CD4-positive, alpha-beta T cell treated with Interleukin-17A for 1 hour (primary cell): ENCODE measurements around the gene KHDRBS2.

ENCODE experiments used
- DNase-seq: peaks from one replicate; pipeline ENCODE4 v3.0.0-alpha.2; 2020

Gene KHDRBS2

DNA sequence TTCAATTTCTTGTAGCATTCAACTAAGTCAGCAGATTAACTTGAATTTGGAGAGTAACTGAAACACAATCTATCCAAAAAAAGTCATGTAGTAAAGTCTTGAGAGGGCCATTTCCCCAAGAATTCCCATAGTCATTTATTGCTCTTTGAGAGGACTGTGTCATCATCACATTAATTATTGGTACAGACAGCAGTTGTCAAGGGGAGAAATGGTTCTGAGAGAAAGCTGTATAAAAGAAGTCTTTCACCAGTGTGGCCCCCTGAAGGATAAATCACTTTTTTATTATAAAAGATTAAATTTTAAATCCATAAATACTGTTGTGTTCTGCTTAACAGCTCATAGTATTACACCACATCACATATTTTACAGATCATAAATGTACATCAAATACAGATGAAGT lies 111.5 kb downstream of the KHDRBS2 start:
- DNase-seq = no peak

DNA sequence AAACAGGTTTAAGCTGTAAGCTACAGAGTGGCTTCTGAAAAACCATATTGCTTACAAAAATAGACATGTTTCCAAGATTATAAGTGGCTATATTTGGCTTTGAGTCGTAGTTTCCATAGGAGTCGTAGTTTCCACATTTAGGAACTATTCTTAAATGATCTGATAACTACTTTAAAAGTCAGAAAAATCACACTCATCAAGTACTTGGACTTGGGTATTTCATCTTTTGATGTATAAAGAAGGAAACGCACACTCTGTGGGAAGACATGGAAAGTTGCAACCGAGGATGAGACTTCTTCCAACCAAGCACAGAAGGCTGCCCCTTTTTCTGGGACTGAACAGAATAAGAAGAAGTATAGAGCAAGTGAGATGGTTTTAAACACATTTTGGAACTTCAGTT lies 118.3 kb downstream of the KHDRBS2 start:
- no peak for DNase-seq

DNA sequence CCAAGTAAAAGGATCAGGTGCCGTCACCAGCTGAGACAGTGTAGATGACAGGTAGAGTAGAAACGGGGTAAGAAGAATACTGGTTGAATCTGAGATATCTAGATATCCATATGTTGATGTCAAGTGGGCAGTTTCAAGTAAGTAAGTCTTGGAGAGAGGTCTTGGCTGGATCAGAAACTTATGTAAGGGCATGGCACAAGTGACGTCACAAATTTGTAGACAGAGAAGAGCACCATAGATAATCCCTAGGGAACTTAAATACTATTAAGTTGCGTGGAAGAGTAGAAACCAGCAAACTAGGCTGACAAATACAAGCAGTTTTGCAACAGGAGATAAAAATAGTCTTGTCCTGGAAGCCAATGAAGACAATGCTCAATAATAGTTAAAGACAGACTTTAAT lies 123.2 kb downstream of the KHDRBS2 start:
- DNase-seq = no peak

DNA sequence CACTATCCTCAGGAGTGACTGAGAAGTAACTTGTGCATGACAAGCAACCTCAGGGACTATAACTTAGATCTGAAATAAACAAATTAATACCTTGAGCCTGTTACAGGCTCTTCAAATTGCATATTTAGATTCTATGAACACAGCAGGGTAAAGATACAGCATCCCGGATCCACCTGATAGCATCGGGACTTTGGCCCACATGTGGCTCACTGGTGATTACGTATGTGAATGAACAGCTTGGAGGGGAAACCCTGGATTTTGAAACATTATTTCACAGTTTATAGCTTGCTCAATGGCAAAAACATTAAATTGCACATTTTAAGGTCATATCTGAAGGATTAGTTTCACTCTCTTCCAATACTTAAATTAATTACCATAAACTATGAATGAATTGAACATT lies 133.2 kb downstream of the KHDRBS2 start:
- no peak for DNase-seq

DNA sequence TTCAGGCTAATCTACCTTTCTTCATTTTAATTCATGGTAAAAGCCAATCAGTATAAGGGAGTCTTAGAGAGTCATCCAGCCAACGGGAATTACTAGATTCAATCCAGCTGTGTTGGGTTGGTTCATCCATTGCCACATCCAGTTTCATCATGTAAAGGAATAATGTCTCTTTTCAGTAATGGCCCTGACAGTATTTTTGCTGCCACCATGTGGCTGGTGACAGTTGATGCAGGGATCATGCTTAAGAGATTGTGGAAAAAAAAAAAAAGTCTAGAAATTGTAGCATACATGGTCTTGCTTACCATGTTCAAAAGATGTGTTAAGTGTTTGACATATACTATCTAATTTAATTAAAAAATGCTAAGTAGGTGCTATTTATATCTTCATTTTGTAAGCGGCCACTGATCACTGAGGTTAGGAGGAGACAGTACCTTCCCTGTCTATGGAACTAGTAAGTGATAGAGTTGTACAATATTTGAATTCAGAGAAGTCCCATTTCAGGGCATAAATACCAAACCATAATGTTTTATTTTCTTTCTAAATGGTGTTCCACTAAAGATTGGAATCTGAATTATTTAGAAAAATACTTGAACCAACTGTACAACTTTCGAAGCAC lies 135.9 kb downstream of the KHDRBS2 start:
- DNase-seq = no peak

DNA sequence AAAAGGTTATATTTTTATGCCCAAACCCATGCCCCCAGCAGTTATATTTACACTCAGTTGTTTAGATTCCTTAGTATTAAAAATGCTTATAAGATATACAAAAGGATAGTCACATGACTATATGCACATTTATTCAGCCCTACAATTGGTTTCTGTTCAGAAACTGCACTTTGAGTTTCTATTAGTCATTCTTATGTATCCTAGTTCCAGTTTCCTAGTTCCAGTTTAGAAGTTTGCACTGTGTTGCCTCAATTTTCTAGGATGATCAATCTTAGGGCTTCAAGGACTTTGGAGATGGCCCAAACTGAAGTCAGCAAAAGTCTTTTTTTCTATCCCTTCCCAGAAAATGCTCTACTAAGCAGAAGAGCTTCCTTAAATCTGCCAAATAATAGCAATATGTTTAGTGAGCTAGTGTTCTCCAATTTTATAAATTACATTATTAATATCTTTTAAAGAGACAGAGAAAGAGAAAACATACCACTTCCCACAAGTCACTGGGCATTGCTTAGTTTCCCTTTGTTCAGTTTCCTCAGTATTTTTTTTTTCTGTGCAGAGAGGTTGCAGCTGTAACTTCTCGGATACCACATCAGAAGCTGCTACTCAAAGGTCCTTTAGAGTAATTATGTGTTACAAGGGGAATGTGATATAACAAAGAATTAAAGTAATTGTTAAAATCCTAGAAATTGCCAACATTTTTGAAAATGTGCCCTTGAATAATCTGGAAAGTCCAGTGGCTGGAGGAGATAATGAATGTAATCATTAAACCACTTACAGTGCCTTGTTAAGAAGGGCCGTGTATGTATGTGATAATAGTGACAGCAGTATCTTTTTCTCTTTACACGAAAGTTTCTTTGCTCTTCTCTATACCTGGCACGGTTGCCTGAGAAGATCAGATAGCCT lies 138.8 kb downstream of the KHDRBS2 start:
- no peak for DNase-seq

DNA sequence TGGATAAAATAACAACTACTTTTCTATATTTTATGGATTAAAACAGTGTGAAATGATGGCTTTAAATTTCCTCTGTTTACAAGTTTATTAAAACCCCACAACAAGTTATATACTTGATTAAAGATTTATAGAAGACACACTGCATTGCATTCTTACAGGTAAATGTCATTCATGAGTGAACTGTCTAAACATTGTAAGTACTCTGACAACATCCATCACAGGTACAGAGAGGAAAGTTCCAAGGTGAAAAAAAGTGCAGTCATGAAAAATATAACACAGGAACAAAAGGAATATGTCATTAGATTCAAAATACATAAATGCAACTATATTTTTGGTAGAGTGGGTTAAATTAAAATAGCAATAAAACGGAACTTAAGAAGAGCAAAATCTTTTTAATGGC lies 156.9 kb downstream of the KHDRBS2 start:
- no peak for DNase-seq

DNA sequence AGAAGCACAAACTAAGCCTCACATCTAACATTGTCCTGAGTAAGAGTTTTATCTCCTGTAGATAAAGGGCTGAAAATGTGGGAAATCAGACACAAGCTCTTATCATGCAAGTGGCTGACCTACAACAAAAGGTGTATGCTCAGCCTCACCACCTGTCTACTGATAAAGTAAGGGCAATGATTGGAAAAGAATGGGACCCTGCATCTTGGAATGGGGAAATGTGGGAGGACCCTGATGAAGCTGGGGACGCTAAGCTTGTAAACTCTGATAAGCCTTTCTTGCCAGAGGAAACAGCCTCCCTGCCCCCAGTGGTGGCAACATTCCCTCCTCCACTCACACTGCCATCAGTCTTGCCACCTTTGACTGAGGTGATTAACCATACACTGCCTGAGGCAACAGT lies 166.6 kb downstream of the KHDRBS2 start:
- DNase-seq = no peak

DNA sequence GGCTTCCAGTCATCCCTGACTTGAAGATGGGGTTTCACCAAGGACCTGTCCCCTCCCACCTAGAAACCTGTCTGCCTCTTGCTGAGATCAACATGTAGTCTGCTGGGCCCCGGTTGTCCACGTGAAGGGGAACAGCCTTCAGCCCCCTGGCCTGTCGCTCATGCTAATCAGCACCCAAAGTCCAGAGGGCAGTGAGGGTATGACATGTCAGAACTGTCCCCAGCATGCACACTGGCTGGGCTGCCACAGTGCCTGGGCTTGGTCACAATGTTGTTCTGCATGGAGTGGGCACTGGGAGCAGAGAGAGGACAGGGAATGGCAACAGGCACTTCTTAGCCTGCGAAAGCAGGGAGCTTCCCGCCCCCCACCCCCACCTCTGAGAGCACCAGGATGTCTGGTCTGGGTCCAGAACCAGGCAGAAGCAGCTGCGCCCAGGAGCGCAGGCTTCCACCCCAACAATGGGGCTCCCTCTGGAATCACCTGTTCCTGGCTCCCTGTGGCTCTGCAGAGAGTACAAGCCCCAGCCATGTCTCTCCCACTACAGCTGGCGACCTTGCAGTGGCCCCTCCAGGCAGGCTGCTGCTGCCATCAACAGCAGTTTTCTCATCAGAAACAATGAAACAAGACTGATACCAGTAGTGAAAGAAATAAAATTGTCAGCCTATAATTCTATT lies 182.7 kb downstream of the KHDRBS2 start:
- DNase-seq = no peak

DNA sequence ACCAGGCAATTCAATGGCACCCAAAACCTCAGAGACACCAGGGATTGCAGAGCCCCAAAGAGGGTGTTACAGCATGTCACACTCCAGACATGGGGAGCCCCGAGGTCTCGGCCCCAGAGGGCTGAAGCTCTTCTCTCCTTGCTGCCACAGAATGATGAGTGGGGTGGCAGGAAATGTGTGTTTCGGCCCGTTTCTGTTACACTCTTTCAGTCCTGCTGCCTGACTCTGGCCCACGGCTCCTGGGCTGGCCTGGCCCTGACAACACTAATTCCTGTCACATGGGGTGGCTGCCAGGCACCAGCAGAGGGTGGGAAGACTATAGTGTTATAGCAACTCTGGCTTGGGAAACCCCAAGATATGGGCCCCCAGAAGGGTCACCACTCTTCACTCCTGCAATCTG lies 183.6 kb downstream of the KHDRBS2 start:
- no peak for DNase-seq

DNA sequence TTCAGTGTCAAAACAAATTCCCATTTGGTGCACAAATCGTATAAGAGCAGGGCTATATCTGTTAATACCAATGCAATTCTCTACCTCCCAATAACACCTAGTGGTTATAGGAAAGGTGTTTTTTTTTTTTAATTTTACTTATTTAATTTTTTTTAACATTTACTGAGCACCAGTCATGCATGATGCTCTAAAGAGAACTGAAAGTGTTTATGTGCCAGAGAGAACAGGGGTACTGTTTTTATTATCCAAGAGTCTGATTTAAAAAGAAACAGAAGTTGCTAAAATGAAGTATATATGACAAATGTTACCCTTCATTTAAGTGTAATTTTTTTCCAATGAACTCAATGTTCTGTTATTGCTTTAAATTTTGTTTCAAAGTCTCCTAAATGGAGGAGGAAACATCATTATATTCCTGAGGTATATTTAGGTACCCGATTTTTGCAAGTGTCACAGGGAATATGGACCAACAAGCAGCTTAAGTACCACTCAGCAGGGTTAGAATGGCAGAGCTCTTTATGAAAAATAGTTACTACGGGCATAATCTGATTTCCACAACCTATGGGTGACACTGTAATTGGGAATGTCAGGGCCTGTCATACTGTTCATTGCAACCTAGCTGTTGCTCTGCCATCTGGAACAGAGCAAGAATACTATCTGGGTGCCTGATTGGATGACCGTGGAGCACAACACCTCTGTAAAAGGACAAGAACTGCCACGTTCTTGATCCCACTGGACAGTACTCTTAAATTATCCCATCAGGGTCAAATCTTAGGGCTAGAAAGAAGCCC lies 195.4 kb downstream of the KHDRBS2 start:
- no peak for DNase-seq

DNA sequence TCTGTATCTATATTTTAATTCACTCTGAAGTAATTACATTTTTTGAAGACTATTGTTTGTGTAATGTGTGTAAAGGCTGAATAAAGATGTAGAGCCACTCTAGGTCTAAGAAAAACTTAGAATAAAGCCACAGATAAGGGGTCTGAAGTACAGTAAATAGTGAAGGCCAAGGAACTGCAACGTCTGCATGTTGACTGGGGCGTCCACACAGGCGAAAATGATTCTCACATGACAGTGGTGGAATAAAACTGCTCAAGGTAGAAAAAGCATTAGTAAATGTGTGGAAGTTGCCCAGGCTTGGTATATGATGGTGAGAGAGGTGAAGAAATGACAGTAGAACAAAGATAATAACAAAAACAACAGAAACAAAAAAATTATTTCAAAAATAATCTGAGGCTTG lies 196.2 kb downstream of the KHDRBS2 start:
- DNase-seq = no peak

DNA sequence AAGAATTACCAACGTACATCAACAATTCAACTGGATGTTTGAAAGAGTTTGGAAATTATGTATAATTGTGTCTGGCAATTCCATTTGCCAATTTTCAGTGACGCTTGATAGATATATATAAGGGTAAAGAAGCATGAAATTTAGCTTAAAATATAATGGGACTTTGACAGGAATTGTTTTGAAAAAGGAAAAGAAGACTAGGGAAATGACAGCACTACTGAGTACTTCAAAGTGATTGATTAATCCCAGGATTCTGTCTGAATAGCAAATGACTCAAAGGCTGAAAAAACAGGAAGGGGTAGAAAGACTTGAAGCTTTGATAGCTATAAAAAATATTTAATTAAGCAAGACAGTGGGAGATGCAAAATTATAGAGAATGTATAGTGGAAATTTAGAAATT lies 200.0 kb downstream of the KHDRBS2 start:
- DNase-seq = no peak

DNA sequence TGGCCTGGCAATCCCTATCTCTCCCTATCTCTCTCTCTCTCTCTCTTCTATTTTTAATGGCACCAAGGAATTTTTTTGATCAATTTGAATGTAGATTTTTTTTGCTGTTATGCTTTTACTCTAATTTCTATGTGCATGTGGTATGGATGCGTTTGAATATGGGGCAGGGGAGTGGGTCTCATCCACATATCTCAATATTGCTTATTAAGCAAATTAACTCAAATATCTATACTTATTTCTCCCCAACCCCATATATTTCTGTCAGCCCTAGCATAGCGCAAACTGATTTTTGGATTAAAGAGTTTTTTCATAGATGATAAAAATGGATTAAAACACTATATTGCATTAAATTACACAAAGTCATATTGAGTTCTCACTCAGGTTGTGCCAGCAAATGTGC lies 210.2 kb downstream of the KHDRBS2 start:
- DNase-seq = no peak

DNA sequence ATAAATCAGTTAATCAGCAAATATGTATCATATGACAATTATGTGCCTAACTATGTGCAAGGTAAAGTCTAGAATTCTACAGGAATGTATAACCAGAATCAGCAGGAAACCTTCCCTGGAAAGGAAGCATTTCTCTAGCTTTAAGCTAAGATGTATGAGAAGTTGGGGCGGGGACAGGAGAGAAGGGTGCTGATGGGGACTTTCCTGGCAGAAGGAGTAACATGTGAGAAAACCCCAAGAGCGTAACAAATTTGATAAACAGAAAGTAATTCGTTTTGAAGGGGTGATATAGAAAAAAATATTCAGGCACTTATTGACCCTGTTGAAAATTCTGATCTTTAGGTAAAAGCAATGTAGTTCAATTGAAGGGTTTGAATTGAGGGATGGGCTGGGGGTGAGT lies 226.1 kb downstream of the KHDRBS2 start:
- no peak for DNase-seq

DNA sequence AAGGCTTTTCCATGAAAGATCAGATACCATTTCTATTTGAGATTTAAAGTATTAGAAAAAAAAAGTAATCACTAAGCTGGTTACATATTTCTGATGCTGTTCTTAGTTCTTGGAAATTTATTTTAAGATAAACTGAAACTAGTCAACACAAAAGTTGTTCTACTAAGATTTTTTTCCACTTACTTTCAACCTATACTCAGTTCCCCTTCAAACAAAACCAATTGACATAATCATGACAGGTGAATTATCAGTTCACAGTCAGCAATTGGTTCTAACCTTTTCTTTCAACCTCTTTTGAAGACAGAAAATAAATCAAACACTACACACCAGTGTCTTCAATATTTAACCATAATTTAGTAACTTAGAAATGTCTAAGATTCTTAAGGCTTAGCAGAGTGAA lies 228.7 kb downstream of the KHDRBS2 start:
- no peak for DNase-seq

DNA sequence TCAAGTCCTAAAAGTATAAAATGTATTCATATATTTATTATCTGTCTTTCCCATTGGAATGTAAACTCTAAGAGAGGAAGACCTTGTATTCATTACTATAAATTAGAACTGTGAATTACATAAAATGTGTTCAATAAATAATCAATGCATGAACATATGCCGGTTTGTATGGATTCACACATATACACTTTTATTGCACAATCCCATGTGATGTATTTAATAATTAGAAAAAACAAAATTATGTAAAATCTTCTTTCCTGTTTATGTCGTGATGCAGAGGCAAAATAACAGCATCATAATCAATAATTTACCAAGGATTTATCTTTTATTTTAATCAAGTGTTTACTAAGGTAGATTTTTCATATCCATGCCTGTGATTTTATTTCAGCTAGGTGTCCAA lies 240.5 kb downstream of the KHDRBS2 start:
- no peak for DNase-seq

DNA sequence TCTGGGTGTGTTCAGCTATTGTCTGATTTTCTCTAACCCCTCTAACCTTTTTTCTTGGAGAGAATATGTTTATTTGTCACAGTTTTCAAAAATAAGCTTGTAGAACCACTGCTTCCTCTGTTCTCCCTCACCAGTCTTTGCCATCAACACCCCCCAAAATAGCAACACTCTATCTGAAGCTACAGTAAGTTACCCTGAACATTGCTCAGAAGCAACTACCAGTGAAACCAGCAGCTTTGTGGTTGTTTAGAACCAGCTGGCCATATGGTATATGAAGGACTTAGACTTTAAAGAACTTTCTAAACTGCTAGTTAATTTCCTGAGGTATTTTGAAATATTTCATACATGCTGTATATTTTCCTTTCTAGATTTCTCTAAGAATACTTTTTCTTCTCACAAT lies 242.9 kb downstream of the KHDRBS2 start:
- no peak for DNase-seq

DNA sequence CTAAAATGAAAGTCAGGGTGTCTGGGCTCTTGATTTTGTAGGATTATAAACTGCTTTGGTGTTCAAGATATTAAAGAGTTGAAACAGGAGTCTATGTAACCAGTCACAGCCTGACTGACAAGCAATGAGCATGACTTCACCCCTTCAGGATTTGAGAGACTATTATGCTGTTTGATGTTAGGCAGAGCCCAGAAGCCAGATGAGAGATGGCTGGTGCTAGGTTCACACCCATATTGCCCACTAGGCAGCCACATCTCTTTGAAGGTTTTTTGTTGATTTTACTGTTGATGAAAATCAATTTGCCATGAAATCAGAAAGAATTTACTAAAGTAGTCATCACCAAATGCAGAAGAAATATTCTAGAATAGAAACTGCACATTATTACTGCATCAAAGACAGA lies 243.6 kb downstream of the KHDRBS2 start:
- no peak for DNase-seq

DNA sequence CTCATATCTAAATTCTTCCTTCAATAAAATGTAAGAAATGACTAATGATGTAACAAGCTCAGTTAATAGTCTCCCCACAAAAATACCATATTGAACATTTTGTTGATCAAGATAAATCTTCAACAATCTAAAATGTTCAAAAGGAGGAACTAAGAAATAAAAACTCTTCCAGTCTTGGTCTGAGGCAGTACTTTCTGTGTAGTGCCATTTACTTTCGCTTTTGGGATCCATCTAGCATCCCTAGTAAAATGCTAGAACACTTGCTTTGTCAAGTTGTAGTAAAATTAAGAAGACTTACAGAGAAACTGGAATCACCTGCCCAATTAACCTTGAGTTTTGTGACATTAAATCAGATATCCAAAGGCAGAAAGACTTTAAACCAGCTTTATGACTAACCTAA lies 246.4 kb downstream of the KHDRBS2 start:
- no peak for DNase-seq

DNA sequence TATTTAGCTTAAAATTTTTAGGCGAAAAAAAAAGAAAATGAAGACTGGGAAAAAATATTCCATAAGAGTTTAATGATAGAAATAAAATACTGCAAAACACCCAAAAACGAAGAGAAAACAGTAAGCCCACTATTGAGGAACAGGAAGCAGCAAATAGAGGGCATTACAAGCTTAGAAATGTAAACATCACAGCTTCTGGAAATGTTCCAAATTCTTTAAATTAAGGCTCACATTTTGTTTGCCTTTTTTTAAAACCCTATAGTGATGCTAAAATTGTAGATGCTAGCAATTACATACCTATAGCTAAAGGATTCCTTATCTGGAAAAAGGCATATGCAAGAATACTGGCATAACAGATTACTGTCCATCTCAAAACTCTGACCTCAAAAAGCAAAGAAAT lies 248.6 kb downstream of the KHDRBS2 start:
- DNase-seq = no peak

DNA sequence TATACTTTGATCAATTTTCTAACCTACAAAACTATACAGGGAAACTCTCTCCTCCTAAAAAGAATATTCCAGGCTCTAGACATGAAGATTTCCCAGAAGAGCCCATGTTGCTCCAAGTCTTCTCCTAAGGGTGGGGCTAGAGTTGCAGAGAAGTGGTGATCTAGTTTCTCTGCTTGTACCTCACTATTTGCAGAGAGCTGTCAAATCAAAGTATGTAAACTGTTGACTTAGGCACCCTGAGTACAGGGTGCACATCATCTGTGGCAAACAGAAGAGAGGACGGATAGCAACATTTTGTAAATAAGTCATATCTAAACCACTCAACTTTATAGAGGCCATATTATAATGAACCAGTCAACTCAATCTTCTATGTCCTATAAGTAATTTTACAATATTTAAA lies 250.1 kb downstream of the KHDRBS2 start:
- DNase-seq = no peak

DNA sequence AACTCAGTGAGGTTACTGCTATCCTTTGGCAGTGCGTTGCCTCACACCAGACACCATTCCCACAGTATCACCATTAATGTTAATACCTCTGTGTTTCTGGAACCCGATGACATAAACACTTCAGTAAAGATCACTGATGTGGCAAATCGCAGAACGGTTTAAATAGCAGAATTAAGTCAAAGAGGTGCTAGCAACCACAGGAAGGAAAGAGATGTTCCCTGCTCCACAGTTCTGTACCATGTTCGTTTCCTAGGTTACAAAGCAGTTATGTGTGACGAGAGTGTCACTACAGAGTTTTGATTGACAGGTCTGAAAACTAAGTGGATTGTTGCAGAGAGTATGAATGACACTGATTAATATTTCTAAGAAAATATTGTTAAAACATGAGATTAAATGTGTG lies 272.3 kb downstream of the KHDRBS2 start:
- DNase-seq = no peak
